Psoas muscle (tissue), 8 donors: ENCODE measurements around the gene COL6A1. TPM values are rescaled to one million over a fixed set of nuclear protein-coding genes. Genes with fewer than 3 reads are reported as not detected.

Experiments
- ATAC-seq, 4 donors: fragments of 200-7000 bp; cut with Tn5 transposase; one replicate each; pipeline ENCODE4 v1.9.1; 2020; ENCODE audit warnings: moderate library complexity in 3 of 4, mild to moderate bottlenecking in 2 of 4
- DNase-seq, 2 donors: peaks; one replicate each; pipeline ENCODE4 v3.0.0-alpha.2; 2020
- H3K27ac ChIP-seq: fragments of 200-600 bp; one replicate; pipeline ENCODE4 v1.8.0; 2022
- H3K27me3 ChIP-seq, 3 donors: fragments of 200-600 bp in 1 of 3; one replicate each; pipeline versions ENCODE4 v1.6.1 to v1.8.0; 2013 to 2022; ENCODE audit warnings: low read length in 2 of 3, mild to moderate bottlenecking in 2 of 3, moderate library complexity in 1 of 3; ENCODE audit not compliant: insufficient read depth in 3 of 3
- H3K36me3 ChIP-seq, 2 donors: fragments of 200-600 bp in 1 of 2; one replicate each; pipeline versions ENCODE4 v1.6.1 to v1.8.0; 2013 to 2022; ENCODE audit warnings: low read depth in 1 of 2, mild to moderate bottlenecking in 1 of 2, moderate library complexity in 1 of 2; ENCODE audit not compliant: insufficient read depth in 1 of 2
- H3K4me1 ChIP-seq: fragments of 200-600 bp; one replicate; pipeline ENCODE4 v1.8.0; 2022
- H3K4me3 ChIP-seq: fragments of 200-600 bp; one replicate; pipeline ENCODE4 v1.8.0; 2022; ENCODE audit warnings: mild to moderate bottlenecking
- H3K9me3 ChIP-seq: fragments of 200-600 bp; one replicate; pipeline ENCODE4 v1.8.0; 2022
- CTCF ChIP-seq: fragments of 200-600 bp; IDR thresholded peaks from one replicate; pipeline ENCODE4 v1.8.0; 2022; ENCODE audit warnings: antibody characterized with exemption
- WGBS, 3 donors: extraction: QIAGEN DNeasy Blood & Tissue Kit; methylation state at CpG; one replicate each; pipeline versions ENCODE4 v1.1.6 to v1.1.7; 2013; 5-methylcytosine and 5-hydroxymethylcytosine counted together
- intact Hi-C, 2 donors: fragments of 100-400 bp; cut with DNase I; formaldehyde crosslinking; loops; one replicate each; pipeline versions ENCODE4 v1.11.0 to v1.14.2; 2022
- polyA plus RNA-seq, 3 donors: library from polyadenylated mRNA; stranded (reverse); fragments of 200-250 nt; gene quantifications; one replicate each; pipeline ENCODE4 v1.2.3, GENCODE V29; 2013
- total RNA-seq, 4 donors: library from RNA; stranded (reverse); fragmentation: NEBNext Ultra II Directional in 2 of 4; extraction: Animal tissue kit (Norgen Biotek cat#: 25700) in 2 of 4; gene quantifications; one replicate each; pipeline versions ENCODE4 v1.2.1 to v1.2.4, GENCODE V29; 2021 to 2023
- donor health status: healthy with polysubstance abuse.
- donor health status: DM: no; HTN: no; CAD: no; lungs with moderate emphysema.
- donor health status: Bipolar disorder and iron deficiency.
- donor health status: healthy.
- donor health status: DM: yes; HTN: yes; CAD: no.
- donor health status: DM: no; HTN: no; CAD: no.
- donor health status: DM: no; HTN: no; CAD: no.
- donor health status: DM: yes; HTN: yes; CAD: no.

Gene COL6A1
- total and polyA plus RNA-seq, 7 donors, result 29.4 to 83.0 (median 36.1) TPM

GRCh38 chr21:46054031-46054430, 72.5 kb downstream of the COL6A1 start:
- no peak for ATAC-seq
- no peak overlapping the region for H3K27ac ChIP-seq
- H3K9me3 ChIP-seq, result no peaks in the 10 kb centered on the region
- no peaks in the 10 kb centered on the region for H3K4me1 ChIP-seq
- peaks cover 0 to 35% (median 14%) of the 10 kb centered on the region in 3 donors for H3K27me3 ChIP-seq
- no peak overlapping the region for H3K4me3 ChIP-seq
- intact Hi-C loops, result no loop called here
- DNase-seq, result no peak
- no peaks in the 10 kb centered on the region for H3K36me3 ChIP-seq
- no peak for TF ChIP-seq CTCF
- 82 to 96% (median 89%) methylated on average over 10 of the region's 10 CpGs for WGBS, 3 donors

- no peaks in the 10 kb centered on the region for H3K36me3 ChIP-seq
- no peak for TF ChIP-seq CTCF
- no peak overlapping the region for H3K4me3 ChIP-seq
- no peak overlapping the region for H3K27ac ChIP-seq
- H3K27me3 ChIP-seq, result peaks cover 0 to 30% (median 14%) of the 10 kb centered on the region in 3 donors
- ATAC-seq, result no peak
- no peak for DNase-seq
- intact Hi-C loops, result no loop called here
- WGBS, 3 donors, result 36 to 58% (median 40%) methylated on average over 12 of the region's 12 CpGs
- no peaks in the 10 kb centered on the region for H3K4me1 ChIP-seq
- H3K9me3 ChIP-seq, result no peaks in the 10 kb centered on the region
These were observed 72.9 kb downstream of the COL6A1 start for GRCh38 chr21:46054451-46054881.

Other genes starting within 250 kb of the COL6A1 start
- gene COL6A2, start 116.3 kb downstream of the COL6A1 start, total RNA-seq, result 100 to 1,000 TPM in 2 of 4 donors, 10 to 100 TPM in 2; 56.2 to 122 (median 90.4) TPM
- gene COL6A2, start 116.3 kb downstream of the COL6A1 start, polyA plus RNA-seq, result 10 to 100 TPM; 29.8 to 58.8 (median 47.1) TPM
- gene FTCD, start 173.8 kb downstream of the COL6A1 start, total RNA-seq, result 1 to 10 TPM in 1 of 4 donors, under 1 TPM in 1, not detected in 2; 0.16 to 2.0 TPM
- under 1 TPM in 2 of 3 donors, not detected in 1; 0.03 to 0.09 TPM for gene FTCD, start 173.8 kb downstream of the COL6A1 start, polyA plus RNA-seq
- 1 to 10 TPM; 1.9 to 4.6 (median 3.2) TPM for gene SPATC1L, start 202.7 kb downstream of the COL6A1 start, total RNA-seq
- gene SPATC1L, start 202.7 kb downstream of the COL6A1 start, polyA plus RNA-seq, result 1 to 10 TPM; 3.7 to 6.0 (median 4.6) TPM
- 10 to 100 TPM; 24.8 to 31.5 (median 30.4) TPM for gene LSS, start 247.0 kb downstream of the COL6A1 start, total RNA-seq
- 10 to 100 TPM; 10.7 to 19.3 (median 14.4) TPM for gene LSS, start 247.0 kb downstream of the COL6A1 start, polyA plus RNA-seq